Central memory CD4-positive, alpha-beta T cell (primary cell): ENCODE measurements around the gene ACSS1.
A peak's percentile ranks its signal among the peaks of the same experiment; 100 is the strongest.

ENCODE experiments used
- DNase-seq: peaks from one replicate; pipeline ENCODE4 v3.0.0; 2022

ACSS1 gene

DNA sequence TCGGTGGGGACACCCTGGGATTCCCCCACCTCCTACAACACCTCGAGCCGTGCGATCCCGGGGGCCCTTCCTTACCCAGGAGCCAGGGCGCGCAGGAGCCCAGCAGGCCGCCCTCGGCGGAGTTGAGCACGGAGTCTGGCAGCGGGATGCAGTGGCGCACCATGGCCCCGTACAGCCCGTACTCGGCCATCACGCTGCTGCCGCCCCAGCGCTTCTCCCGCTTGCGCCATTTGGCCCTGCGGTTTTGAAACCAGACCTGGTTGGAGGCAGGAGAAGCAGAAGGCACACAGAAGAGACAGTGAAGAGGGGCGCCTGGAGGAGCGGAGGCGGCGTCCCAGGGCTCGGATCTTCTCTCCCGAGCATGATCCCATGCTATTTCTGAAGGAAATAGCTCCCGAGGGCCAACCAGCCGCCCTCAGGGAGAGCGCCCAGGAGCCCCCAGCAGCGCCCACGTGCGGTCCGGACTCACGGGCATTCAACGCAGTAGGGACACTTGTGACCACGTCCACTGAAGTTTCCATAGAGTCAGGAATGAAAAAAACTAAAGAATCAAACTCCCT, 19.8 kb upstream of the ACSS1 start:
- no peak for DNase-seq

DNA sequence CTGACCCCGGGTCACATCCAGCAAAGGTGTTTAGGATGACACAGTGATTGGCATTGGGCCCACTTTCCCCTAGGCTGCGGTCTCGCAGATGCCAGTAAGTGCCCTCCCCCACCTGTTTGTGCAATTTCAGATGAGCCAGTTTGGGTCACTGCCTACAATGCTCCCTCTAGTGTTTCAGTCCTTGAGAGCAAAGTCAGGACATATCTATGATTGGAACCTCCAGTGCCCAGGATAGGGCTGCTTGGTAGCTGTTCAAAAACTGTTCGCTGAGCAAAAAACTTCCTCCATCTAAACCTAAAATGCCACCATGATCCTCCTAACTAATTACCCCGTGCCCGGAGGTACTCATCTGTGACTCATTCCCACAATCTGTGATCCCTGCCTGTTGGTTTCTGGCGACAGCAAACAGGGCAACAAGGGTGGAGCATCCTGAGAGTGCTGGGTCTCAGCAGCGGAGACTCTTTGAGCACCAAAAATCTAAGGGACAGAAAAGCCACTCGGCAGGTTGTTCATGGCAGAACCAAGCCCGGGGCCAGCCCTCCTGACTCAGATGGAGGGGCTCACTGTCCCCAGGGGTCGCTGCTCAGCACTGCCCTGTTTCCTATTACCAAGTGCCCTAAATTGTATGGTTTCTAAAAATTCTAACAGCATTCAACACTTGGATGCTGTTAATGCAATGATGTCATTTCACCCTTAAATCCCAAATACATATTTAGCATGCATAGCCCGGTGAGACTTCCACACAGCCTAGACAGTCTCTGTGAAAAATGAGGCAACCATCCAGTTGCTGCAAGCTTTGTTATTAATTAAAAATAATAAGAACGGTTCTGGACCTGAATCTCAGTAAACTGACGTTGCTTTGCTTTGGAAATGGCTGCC, 19.0 kb upstream of the ACSS1 start:
- DNase-seq, result no peak

DNA sequence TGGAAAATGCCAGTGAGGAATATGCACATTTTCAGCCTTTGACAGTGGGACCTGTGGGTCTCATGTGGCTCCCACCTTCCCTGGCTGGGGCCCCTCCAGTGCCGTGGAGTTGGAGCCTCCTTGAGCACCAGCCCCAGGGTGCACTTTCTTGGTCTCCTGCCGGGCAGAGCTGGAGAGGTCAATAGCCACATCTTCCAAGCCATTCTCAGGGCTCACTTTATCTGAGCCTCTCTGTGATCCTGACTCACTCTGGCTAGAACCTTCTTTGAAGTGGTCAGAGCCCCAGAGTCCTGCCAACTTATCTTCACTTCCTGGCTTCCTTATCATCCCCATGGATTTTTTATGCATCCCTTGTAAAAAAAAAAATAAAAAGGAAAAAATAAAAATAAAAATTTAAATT, 18.3 kb upstream of the ACSS1 start:
- DNase-seq, result no peak

DNA sequence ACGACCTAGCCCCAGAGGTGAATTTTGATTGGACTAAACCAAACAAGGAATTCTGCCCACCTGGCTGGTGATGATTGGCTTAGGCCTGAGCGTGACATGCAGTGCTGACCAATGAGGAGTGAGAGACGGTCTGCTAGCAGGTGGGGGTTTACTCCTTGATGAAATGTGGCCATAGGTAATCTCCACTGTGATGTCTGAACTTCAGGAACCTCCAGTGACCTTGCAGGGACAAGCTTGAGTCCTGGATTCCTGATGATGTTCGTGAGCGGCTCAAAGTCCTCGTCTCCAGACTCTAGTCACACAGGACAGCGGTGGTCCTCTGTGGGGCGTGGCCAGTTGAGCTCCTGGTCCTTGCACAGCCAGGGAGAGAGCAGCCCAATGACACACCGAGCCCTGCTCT, 15.6 kb upstream of the ACSS1 start:
- DNase-seq, result no peak

DNA sequence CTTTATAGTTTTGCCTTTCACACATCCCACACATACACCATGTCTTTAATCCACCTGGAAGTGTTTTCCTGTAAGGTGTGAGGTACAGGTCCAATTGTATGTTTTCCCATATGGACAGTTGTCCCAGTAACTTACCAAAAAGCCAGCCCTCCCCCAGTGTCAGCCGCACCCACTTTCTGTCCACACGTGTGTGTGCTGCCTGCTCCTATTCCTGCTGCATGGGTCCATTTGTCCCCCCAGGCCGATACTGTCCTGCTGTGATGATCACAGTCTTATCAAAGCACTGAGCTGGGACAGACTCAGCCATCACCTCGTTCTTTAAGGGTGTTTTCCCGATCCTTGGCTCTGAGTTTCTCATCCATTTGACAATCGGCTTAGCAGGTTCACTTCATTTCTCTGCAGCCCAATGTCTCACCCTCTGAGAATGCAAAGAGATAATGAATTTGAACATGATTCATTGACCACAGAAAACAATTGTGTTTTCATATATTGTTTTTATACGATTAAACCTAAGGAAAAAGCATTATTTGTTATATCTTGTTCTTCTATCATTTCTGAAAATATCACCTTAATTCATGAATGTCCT, 14.4 kb upstream of the ACSS1 start:
- no peak for DNase-seq

DNA sequence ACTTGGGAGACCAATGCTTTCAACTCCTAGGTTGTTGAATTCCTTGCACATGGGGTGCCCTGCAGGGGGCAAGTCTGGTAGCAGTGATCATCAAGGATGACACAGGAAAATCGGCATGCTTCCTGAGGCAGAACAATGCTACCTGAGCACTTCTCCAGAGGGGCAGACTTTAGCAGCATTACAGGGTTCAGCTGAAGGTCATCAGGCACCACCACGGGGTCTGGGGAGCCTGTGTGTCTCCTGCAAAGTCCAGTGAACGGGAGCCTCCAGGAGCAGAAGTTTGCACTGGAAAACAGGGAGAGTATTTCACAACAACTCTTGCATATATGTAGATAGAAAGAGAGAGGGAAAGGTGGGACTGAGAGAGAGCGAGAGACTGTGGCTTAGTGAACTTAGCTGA, 13.8 kb upstream of the ACSS1 start:
- no peak for DNase-seq

DNA sequence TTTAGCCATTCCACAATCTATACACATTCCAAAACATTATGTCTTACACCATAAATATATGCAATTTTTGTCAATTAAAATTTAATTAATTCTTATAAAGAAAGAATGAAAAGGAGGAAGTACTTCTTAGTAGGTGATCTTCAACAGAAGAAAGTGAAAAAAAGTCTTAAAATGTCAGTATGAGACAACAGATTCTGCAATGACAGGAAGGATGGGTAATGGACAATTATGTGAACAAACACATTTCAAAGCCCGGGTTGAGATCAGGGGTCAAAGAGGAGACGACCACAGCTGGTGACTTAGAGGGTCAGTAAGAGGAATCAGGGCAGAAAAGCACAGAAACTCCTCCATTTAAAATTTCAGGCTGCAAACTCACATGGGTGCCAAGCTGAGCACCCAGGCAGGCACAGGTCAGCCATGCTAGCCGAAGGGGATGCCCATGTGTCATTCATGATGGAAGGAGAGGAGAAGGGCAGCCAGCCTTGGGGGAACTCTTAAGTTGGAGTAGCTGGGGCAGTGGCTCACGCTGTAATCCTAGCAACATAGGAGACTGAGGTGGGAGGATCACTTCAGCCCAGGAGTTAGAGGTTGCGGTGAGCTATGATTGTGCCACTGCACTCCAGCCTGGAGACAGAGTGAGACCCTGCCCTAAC, 13.0 kb upstream of the ACSS1 start:
- no peak for DNase-seq

DNA sequence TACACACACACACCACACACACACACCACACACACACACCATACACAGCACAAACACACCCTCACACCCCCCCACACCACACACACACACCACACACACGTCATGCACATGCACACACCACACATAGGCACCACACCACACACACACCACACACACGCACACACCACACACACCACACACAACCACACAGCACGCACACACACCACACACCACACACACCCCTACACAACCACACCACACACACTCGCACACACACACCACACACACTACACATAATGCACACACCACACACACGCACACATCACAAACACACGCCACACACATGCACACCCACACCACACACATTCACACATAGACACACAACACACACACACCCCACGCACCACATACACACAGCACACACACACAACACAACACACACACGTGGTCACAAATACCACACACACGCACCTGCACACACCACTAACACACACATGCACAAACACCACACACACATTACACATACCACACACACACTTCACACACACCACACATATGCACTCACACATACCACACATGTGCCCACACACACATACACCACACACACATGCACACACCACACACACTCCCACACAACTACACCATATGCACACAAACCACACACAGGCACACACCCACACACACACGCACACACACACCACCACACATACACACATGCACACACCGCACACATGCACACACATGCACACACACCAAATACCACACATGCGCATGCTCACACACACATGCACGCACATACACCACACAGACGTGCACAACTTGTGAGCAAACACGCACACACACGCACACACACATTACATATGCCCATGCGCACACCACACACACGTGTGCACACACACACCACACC, 9.4 kb upstream of the ACSS1 start:
- DNase-seq, result no peak

DNA sequence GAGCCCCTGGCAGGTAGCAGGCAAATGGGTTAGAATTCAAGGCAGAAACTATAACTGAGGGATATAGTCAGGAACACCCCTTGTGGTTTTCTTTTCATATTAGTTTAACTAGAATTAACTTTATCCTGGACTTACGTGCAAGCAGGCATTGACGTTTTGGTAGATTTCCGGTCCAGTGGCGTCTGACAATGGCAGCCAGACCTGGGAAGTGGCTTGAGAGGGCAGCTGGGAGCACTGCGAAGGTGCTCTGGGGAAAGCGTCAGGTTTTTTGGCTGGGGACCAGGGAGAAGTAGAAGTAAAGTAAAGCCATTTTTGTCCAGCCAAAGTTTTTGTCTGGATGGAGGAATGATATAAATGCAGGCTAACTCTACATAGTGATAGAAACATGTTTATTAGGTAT, 8.4 kb upstream of the ACSS1 start:
- DNase-seq, result no peak

DNA sequence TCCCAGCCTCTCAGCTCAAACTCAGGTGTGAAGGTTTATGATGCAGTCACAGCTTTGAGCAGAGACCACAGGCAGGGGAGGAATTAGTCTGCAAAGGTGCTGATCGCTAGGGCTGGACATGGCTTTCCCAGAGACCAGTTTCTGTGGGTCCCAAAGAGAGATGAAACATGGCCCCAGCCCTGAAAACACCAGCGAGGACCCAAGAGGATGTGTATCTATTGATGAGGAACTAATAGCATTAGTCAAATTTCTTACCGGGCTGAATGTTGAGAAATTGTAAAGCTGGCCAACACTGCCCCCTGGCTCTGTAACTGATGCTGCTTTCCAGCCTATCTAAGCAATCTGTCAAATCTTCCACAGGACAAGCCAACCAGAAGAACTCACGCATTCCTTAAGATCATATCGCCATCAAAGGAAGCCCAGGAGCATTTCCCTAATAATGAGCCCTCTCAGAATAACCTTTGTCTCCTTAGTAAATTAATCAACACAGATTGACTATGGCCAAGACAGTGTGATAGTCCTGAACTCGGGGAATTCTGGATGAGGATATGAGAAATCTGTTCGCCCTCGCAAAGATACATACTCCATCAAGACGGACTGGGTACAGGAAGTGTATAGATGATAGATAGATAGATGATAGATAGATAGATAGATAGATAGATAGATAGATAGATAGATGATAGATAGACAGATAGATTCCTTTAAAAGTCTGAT, 7.8 kb upstream of the ACSS1 start:
- DNase-seq, result peak; percentile 60

DNA sequence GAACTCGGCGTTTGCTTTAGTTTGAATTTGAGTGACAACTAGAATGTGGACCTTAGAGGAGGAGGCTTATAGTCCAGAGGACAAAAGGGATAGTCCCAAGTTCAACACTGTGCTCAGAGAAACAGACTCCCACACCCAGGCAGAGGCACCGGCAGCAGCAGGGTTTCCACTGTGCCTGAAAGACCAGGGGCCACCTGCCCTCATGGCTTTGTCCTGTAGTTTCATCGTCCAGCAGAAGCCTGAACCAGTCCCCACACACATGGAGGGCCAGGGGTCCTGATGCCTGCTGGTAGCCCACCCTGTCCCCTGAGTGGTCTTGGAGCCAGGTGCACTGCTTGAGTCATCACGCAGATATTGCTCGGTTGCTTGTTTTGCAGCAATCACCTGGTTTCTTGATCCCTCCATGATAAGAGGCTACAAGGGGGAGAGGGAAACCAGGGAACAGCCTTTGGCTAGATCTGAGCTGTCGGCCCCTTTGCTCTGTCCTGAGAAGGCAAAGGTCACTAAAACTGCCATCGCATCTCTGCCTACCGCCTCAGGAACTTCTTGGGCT, 7.2 kb upstream of the ACSS1 start:
- no peak for DNase-seq

DNA sequence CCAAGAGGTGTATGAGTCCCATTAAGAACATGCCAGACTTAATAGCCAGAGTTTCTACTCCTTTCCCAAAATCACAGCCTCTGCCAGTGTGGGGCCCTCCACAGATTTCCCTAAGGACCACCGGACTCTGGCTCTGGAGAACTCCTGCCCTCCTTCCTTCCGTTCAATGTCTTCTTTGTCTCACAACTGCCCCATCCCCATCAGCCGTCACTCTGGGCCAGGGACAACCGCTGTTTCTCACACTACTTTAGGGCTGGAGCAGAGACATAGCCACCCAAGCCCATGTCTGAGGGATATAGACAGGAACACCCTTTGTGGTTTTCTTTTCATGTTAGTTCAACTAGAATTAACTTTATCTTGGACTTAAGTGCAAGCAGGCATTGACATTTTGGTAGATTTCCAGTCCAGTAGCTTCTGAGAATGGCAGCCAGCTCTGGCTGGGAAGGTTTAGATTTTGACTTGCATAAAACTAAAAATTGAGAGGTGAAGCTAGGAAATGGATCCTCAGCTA, 6.7 kb upstream of the ACSS1 start:
- no peak for DNase-seq

DNA sequence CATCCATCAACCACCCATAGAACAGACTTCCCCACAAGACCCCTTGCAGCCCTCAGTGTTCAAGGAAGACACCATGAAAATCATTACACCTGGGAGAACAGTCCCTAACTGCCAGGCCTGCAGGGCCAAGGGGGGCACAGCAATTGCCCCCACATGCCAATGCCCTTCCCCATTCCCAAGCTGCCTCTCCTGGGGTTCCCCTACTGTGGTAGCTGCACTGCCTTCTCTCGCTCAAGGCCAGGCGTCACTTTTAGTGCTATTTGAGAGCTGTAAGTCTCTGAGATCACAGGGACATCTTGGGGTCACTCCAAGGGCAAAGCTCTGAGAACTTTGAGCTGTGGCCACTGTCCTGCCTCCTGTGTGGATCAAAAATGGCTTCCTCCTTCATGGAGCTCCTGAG, 6.0 kb upstream of the ACSS1 start:
- no peak for DNase-seq

DNA sequence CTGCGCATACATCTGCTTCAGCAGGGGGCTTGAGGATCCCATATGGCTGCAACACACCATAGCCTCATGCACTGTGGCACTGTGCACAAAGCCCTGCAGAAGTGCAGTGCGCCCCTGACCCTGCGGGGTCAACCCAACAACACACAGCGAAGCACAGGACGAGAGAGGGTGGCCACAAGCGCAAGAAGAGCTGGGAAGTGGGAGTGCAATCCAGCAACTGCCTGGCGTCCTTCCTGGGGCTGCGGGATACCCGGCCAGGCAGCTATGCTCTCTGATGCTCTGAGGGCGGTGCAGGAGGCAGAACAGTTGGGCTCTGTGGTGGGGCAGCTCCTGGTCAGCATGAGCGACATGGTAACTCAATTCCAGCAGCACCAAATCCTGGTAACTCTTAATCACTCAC, 5.6 kb upstream of the ACSS1 start:
- DNase-seq, result no peak

DNA sequence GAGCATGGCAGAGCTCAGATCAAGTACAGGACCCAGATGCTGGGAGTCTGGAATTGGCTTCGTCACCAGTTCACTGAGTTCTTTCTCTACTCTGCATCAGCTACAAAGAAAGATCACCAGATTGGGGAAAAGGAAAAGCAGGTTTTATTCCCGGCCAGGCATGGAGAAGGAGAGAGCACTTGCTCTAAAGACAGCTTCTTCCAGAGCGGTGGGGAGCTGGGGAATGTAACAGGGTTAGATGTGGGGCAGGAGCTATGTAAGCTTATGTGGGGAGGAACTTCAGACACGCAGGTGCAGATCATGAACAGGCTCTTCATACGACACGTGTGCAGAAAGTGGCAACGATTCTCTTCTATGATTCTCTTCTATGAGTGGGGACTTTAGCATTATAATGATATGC, 4.9 kb upstream of the ACSS1 start:
- DNase-seq, result no peak

DNA sequence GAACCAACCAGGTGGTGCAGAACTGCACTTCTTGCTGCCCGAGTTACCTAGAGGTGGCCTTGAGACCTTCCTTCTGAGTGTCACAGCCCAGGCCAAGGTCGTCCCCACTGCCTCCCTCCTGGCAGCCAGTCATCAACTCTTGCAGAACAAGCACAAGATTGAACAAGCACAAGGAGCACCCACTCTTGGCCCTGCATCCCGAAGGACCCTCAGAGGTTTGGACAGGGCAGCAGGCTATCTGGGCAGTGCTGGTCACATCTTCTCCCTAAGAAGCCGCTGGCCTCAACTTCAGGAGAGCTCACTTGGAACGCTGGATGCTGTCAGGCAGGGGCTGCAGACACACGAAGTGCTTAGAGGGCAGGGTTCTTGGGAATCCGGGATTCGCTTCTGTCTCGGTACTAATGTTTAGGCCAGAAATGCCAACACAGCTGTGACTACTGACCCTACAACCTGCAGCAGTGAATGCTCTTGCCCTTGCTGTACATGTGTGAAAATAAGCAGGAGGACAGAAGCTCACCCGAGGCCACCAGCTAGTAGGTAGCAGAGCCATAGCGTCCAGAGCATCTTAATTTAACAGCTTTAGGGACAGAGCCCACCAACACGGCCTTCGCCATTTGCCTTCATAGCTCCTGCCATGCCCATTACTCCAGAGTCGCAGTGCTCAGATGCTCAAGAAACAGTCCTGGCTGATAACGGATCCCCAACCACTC, 4.0 kb upstream of the ACSS1 start:
- DNase-seq, result no peak

DNA sequence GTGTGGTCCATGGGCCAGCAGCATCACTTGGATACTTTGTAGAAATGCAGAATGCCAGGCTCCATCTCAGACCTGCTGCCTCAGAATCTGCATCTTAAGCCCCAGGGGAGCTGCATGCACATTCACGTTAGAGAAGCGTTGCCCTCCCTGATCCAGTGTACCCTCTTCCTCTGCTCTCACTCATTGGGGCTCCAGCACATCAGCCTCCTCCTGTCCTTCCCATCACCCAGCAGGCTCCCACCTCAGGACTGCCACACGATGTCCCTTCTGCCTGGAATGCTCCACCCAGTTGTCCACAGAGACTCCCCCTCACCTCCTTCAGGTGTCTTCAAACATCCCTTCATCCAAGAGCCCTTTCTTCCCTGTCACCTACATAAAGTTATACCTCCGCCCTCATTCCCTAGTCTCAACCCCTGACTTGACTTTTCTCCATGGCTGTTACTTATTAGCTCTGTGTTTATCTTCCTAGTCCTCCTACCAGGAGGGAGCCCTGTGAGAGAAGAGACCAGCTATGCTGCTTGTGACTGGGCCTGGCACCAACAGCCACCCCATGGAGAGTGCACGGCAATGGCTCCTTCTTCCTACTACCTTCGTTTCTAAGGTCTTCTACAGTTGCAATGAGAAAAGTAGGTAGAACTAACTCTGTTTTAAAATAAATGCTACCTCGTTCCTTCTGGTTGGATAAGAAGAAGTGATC, 3.3 kb upstream of the ACSS1 start:
- DNase-seq, result no peak

DNA sequence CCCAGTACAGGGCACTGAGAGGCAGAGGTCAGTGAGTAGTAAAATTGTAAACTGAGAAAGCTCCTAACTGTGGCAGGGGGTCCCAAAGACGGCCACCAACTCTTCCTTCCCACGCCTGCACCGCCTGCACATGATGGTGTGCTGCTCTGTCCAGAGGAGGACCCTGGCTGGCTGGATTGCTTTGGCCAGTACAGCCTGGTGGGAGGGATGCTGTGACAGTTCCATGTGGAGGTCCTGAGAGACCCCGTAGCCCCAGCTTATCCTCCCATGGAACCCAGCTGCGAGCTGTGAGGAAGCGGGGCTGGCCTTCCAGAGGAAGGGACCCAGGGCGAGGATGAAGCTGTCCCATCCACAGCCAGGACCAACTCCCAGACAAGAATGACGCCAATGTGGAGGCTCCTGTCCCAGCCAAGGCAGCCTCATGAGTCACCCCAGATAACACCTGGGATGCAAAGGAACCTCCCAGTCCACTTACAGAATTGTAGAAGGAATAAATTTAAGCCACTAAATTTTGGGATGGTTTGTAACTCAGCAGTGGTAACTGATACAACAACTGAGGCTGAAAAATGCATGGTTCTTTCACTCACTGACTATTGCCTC, 2.0 kb upstream of the ACSS1 start:
- no peak for DNase-seq
